Naive thymus-derived CD8-positive, alpha-beta T cell (primary cell): Measurements from ENCODE around the gene ISCU. TPM values are rescaled to one million over a fixed set of nuclear protein-coding genes. Genes with fewer than 3 reads are reported as not detected.
A peak's percentile ranks its signal among the peaks of the same experiment; 100 is the strongest.

ENCODE experiments used
- ATAC-seq, 2 donors: fragments of 150-1000 bp; cut with Tn5 transposase in 1 of 2; sonication (Bioruptor Pico), chemical (Tn5 transposase) in 1 of 2; 1 replicate in 1 of 2; 2 replicates in 1 of 2; pipeline ENCODE4 v1.10.0; 2021; ENCODE audit warnings: mild to moderate bottlenecking in 2 of 2, moderate library complexity in 2 of 2
- POLR2A ChIA-PET: fragments of 350-600 bp; sonication (Branson Sonifier 250); formaldehyde crosslinking; loops from one replicate; lab custom pipeline; 2021; ENCODE audit warnings: antibody characterized with exemption; lab: Charles Lee
- DNase-seq, 10 donors: peaks; one replicate each; pipeline versions ENCODE4 v3.0.0 to v3.0.0-alpha.2; 2020 to 2022
- H3K27ac Mint-ChIP-seq, 10 donors: one replicate each; pipeline ENCODE4 v1.8.0; 2020 to 2022; ENCODE audit warnings: mild to moderate bottlenecking in 10 of 10, mixed read lengths in 10 of 10, moderate library complexity in 4 of 10, inconsistent platforms in 1 of 10
- H3K27me3 Mint-ChIP-seq, 5 donors: one replicate each; pipeline ENCODE4 v1.8.0; 2021 to 2022; ENCODE audit warnings: mixed read lengths in 5 of 5
- H3K36me3 Mint-ChIP-seq, 3 donors: one replicate each; pipeline ENCODE4 v1.8.0; 2020 to 2022; ENCODE audit warnings: mixed read lengths in 3 of 3, mild to moderate bottlenecking in 2 of 3, inconsistent platforms in 1 of 3
- H3K4me1 Mint-ChIP-seq, 4 donors: one replicate each; pipeline ENCODE4 v1.8.0; 2021 to 2022; ENCODE audit warnings: mixed read lengths in 4 of 4
- H3K4me3 Mint-ChIP-seq, 10 donors: one replicate each; pipeline ENCODE4 v1.8.0; 2020 to 2022; ENCODE audit warnings: mild to moderate bottlenecking in 10 of 10, mixed read lengths in 10 of 10, moderate library complexity in 6 of 10, inconsistent platforms in 1 of 10
- H3K9me3 Mint-ChIP-seq, 9 donors: one replicate each; pipeline ENCODE4 v1.8.0; 2020 to 2022; ENCODE audit warnings: mixed read lengths in 9 of 9, mild to moderate bottlenecking in 3 of 9, inconsistent platforms in 1 of 9, moderate library complexity in 1 of 9
- polyA plus RNA-seq, 3 donors: library from polyadenylated mRNA; unstranded; fragments of 300-500 nt; fragmentation: Illumina TruSeq; gene quantifications; one replicate each; pipeline ENCODE4 v1.2.3, GENCODE V29; 2021
- total RNA-seq, 8 experiments: library from RNA in 2 of 8; stranded (reverse) in 2 of 8; gene quantifications; one replicate each; pipeline ENCODE4 v1.2.3 and lab custom pipeline; 2021 to 2026

ISCU gene
- 100 to 1,000 TPM; 176 to 184 TPM for total RNA-seq
- polyA plus RNA-seq = 100 to 1,000 TPM; 287 to 373 (median 324) TPM
- total RNA-seq (lab: John Stamatoyannopoulos, UW) = 91.3 to 257 (median 159) reads per million in 6 experiments

- Mint-ChIP-seq H3K9me3 (no peaks in the 10 kb centered on the region), H3K4me1 (peaks cover 18 to 83% (median 55%) of the 10 kb centered on the region in 4 donors), H3K27ac (peak within 1 kb of the TSS; percentile 98 to 100 (median 100)), H3K27me3 (no peaks in the 10 kb centered on the region), H3K36me3 (peaks cover 4 to 47% (median 13%) of the 10 kb centered on the region in 3 donors), H3K4me3 (peak within 1 kb of the TSS; percentile 97 to 100 (median 100))
- DNase-seq (peak; percentile 97 to 100 (median 99)), ATAC-seq (peak; percentile 67 to 72)
- POLR2A ChIA-PET = interaction anchor here (0.6 to 11.6 kb wide), 18 partner anchors 12 to 491 kb away, joined by 3 to 217 read pairs (median 3); partner anchors contain the start of genes SELPLG and SSH1
Observed at GRCh38 chr12:108562348-108563135, at the start of gene ISCU. Gene ISCU (plus strand): TSS chr12:108562596. CDS start chr12:108562623, 27 bp downstream.

GRCh38 chr12:108514468-108514972, 47.9 kb upstream of the ISCU start:
- no peaks in the 10 kb centered on the region for H3K27me3 Mint-ChIP-seq
- peak overlapping the region; percentile 90 to 97 (median 96) for H3K27ac Mint-ChIP-seq
- peaks cover 0 to 16% (median 7%) of the 10 kb centered on the region in 3 donors for H3K36me3 Mint-ChIP-seq
- POLR2A ChIA-PET = interaction anchor here (1.0 kb wide), 1 partner anchor 47 kb away, joined by 3 read pairs; the partner anchor contains the start of gene SART3
- ATAC-seq = peak; percentile 33 to 42
- DNase-seq = no peak
- peaks cover 9 to 43% (median 31%) of the 10 kb centered on the region in 4 donors for H3K4me1 Mint-ChIP-seq
- H3K9me3 Mint-ChIP-seq = no peaks in the 10 kb centered on the region
- peak overlapping the region; percentile 89 to 98 (median 96) for H3K4me3 Mint-ChIP-seq

DNA sequence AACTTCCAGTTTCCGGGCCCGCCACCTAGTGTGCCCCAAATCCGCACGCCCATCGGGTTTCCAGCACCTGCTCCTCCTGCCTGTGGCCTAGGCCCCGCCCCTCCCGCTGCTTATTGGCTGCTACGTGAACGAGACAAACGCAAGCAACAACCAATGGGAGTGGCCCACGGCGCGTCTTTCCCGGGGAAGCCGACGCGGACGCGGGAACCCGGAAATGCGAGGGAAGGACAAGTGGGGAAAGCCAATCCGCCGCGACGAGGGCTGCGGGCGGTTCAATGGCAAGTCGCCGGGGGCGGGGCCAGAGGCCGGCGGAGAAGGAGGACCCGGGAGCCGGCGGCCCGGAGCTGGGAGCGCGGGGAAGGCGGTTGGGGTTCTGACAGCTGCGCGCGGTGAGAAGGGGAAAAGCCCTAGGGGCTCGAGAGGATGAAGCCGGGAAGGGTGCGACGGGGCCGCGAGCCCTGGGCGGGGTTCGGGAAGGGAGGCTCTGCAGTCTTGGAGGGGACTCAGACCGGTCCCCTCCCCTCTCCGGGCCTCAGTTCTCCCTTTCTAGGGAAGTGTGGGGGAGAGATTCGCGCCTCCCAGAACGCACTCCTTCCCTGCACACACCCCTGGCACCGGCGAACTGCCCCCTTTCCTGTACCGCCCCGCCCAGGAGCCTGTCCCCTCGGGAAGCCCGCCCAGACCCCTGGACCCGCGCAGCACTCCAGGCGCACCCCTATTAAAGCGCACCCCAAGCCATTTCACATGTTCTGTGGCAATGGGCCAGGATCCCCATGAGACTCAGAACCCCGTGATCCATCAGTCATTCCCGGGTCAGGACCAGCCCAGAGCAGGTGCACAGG, 47.2 kb upstream of the ISCU start, which contains the start of gene FICD:
FICD (plus strand) TSS at position 305 of the 842 bp plus-strand sequence. CDS start 1,696 bp downstream, outside the sequence.
- POLR2A ChIA-PET = interaction anchor here (1.2 kb wide), 1 partner anchor 10 kb away, joined by 3 read pairs; no protein-coding TSS in a partner anchor
- Mint-ChIP-seq H3K36me3 (peaks cover 0 to 22% (median 4%) of the 10 kb centered on the region in 3 donors), H3K4me3 (peak within 1 kb of the TSS; percentile 89 to 98 (median 96)), H3K9me3 (no peaks in the 10 kb centered on the region), H3K27me3 (no peaks in the 10 kb centered on the region), H3K27ac (peak within 1 kb of the TSS; percentile 90 to 97 (median 96)), H3K4me1 (peaks cover 9 to 43% (median 33%) of the 10 kb centered on the region in 4 donors)
- DNase-seq = peak; percentile 96 to 99 (median 98)
- peak; percentile 94 for ATAC-seq

- ATAC-seq = no peak
- peaks cover 9 to 43% (median 33%) of the 10 kb centered on the region in 4 donors for H3K4me1 Mint-ChIP-seq
- peak overlapping the region; percentile 72 to 97 (median 95) for H3K27ac Mint-ChIP-seq
- no peak for DNase-seq
- peak overlapping the region; percentile 89 to 98 (median 96) for H3K4me3 Mint-ChIP-seq
- H3K9me3 Mint-ChIP-seq = no peaks in the 10 kb centered on the region
- H3K36me3 Mint-ChIP-seq = peaks cover 0 to 30% (median 4%) of the 10 kb centered on the region in 3 donors
- H3K27me3 Mint-ChIP-seq = no peaks in the 10 kb centered on the region
- POLR2A ChIA-PET = interaction anchor here (1.2 kb wide), 2 partner anchors 10 to 47 kb away, joined by 3 read pairs; partner anchors contain the start of gene ISCU
Observed at GRCh38 chr12:108515916-108516315, 46.5 kb upstream of the ISCU start.

DNA sequence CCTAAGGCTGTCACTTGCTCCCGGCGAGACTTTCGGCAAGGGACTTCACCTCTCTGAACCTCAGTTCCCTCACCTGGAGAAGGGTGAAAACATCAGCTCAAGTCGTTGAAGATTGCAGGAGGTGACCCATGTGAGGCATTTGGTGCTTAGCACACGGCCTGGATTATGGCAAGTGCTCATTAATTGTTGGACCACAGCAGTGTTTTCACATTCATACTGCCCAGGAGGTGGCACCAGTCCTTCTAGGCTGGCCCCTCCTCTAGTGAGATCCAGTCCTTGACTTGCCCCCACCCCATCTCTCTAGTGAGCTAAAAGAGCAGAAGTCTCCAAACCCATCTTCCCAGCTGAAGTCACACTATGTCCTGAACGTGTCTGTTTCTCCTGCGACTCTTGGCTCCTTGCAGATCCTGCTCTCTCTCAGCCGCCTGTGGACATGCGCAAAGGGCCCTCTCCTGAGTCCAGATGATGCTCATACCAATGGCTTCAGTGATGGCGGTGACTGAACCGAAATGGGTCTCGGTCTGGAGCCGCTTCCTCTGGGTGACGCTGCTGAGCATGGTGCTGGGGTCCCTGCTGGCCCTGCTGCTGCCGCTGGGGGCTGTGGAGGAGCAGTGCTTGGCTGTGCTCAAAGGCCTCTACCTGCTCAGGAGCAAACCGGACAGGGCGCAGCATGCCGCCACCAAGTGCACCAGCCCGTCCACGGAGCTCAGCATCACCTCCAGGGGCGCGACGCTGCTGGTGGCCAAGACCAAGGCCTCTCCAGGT, 45.7 kb upstream of the ISCU start:
- Mint-ChIP-seq H3K36me3 (peaks cover 0 to 36% (median 4%) of the 10 kb centered on the region in 3 donors), H3K4me3 (peak overlapping the region; percentile 36 to 98 (median 96)), H3K27ac (peak overlapping the region in 9 of 10 donors; percentile 88 to 97 (median 94)), H3K27me3 (no peaks in the 10 kb centered on the region), H3K4me1 (peaks cover 9 to 39% (median 29%) of the 10 kb centered on the region in 4 donors), H3K9me3 (no peaks in the 10 kb centered on the region)
- POLR2A ChIA-PET = interaction anchor here (1.2 kb wide), 1 partner anchor 46 kb away, joined by 3 read pairs; the partner anchor contains the start of gene ISCU
- DNase-seq (no peak), ATAC-seq (no peak)

- peaks cover 9 to 32% (median 23%) of the 10 kb centered on the region in 4 donors for H3K4me1 Mint-ChIP-seq
- no peak for ATAC-seq
- peak overlapping the region in 9 of 10 donors; percentile 5 to 94 (median 67) for H3K27ac Mint-ChIP-seq
- no peaks in the 10 kb centered on the region for H3K9me3 Mint-ChIP-seq
- no peak for DNase-seq
- POLR2A ChIA-PET = no interaction called here
- H3K27me3 Mint-ChIP-seq = no peaks in the 10 kb centered on the region
- peaks cover 0 to 44% (median 4%) of the 10 kb centered on the region in 3 donors for H3K36me3 Mint-ChIP-seq
- peak overlapping the region in 4 of 10 donors; percentile 58 to 98 (median 84) for H3K4me3 Mint-ChIP-seq
Observed at GRCh38 chr12:108517288-108518100, 44.9 kb upstream of the ISCU start.

- no peaks in the 10 kb centered on the region for H3K27me3 Mint-ChIP-seq
Observed at GRCh38 chr12:108518101-108518715, 44.2 kb upstream of the ISCU start.

DNA sequence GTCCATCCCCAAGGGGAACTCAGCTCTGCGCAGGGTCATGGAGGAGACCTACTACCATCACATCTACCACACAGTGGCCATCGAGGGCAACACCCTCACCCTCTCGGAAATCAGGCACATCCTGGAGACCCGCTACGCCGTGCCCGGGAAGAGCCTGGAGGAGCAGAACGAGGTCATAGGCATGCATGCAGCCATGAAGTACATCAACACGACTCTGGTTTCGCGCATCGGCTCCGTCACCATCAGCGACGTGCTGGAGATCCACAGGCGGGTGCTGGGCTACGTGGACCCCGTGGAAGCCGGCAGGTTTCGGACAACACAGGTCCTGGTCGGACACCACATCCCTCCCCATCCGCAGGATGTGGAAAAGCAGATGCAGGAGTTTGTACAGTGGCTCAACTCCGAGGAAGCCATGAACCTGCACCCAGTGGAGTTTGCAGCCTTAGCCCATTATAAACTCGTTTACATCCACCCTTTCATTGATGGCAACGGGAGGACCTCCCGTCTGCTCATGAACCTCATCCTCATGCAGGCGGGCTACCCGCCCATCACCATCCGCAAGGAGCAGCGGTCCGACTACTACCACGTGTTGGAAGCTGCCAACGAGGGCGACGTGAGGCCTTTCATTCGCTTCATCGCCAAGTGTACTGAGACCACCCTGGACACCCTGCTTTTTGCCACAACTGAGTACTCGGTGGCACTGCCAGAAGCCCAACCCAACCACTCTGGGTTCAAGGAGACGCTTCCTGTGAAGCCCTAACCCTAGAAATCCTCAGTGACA, 43.5 kb upstream of the ISCU start:
- POLR2A ChIA-PET = interaction anchor here (0.6 kb wide), 1 partner anchor 38 kb away, joined by 4 read pairs; no protein-coding TSS in a partner anchor
- Mint-ChIP-seq H3K27ac (peak overlapping the region in 7 of 10 donors; percentile 4 to 73 (median 54)), H3K36me3 (peaks cover 0 to 58% (median 4%) of the 10 kb centered on the region in 3 donors), H3K4me3 (no peak overlapping the region), H3K9me3 (no peaks in the 10 kb centered on the region), H3K27me3 (no peaks in the 10 kb centered on the region), H3K4me1 (peaks cover 9 to 30% (median 22%) of the 10 kb centered on the region in 4 donors)
- ATAC-seq (no peak), DNase-seq (no peak)

More at GRCh38 chr12:108518101-108518715, 44.2 kb upstream of the ISCU start:
- Mint-ChIP-seq H3K27ac (peak overlapping the region in 6 of 10 donors; percentile 34 to 71 (median 52)), H3K4me1 (peaks cover 9 to 32% (median 23%) of the 10 kb centered on the region in 4 donors), H3K4me3 (no peak overlapping the region), H3K36me3 (peaks cover 0 to 51% (median 4%) of the 10 kb centered on the region in 3 donors), H3K9me3 (no peaks in the 10 kb centered on the region)
- ATAC-seq = no peak
- POLR2A ChIA-PET = interaction anchor here (0.6 kb wide), 1 partner anchor 39 kb away, joined by 4 read pairs; no protein-coding TSS in a partner anchor
- DNase-seq = no peak

- Mint-ChIP-seq H3K9me3 (no peaks in the 10 kb centered on the region), H3K27ac (peak overlapping the region in 7 of 10 donors; percentile 4 to 62 (median 43)), H3K4me1 (peaks cover 9 to 25% (median 21%) of the 10 kb centered on the region in 4 donors), H3K4me3 (no peak overlapping the region), H3K27me3 (no peaks in the 10 kb centered on the region), H3K36me3 (peaks cover 0 to 65% (median 4%) of the 10 kb centered on the region in 3 donors)
- no peak for ATAC-seq
- no peak for DNase-seq
- POLR2A ChIA-PET = no interaction called here
Observed at GRCh38 chr12:108519558-108519957, 42.8 kb upstream of the ISCU start.
